GM12878 (cell line): ENCODE results near the gene SCEL. TPM values are rescaled to one million over a fixed set of nuclear protein-coding genes. Genes with fewer than 3 reads are reported as not detected.

ENCODE experiments used
- ATAC-seq: fragments of 200-7000 bp; cut with Tn5 transposase; 3 replicates; pipeline ENCODE4 v1.9.1; 2020; ENCODE audit warnings: mild to moderate bottlenecking, moderate library complexity
- Bru-seq: library from RNA; stranded (reverse); fragments of 400-500 nt; gene quantifications from one replicate; lab custom pipeline; 2021; lab: Mats Ljungman, UMichigan
- BruChase-seq, 2 experiments: library from RNA; stranded (reverse); fragments of 400-500 nt; gene quantifications; one replicate each; lab custom pipeline; 2021; lab: Mats Ljungman, UMichigan
- BruUV-seq: library from RNA; stranded (reverse); fragments of 400-500 nt; replicated peaks from 2 replicates; lab custom pipeline; 2021; lab: Mats Ljungman, UMichigan
- CTCF ChIA-PET: fragments of 300-600 bp; sonication (Branson Sonifier 250); formaldehyde crosslinking; extraction: SDS; loops from one replicate; lab custom pipeline; 2021; ENCODE audit warnings: inconsistent platforms; lab: Yijun Ruan, JAX
- POLR2A ChIA-PET: fragments of 350-600 bp; formaldehyde crosslinking; extraction: SDS; loops from one replicate; lab custom pipeline; 2021; ENCODE audit warnings: inconsistent platforms; lab: Charles Lee
- RAD21 ChIA-PET: fragments of 300-600 bp; sonication (Branson Sonifier 250); formaldehyde crosslinking; loops from one replicate; lab custom pipeline; 2023; ENCODE audit warnings: antibody characterized with exemption; ENCODE audit not compliant: unreplicated experiment; lab: Charles Lee
- SMC1A ChIA-PET: fragments of 300-600 bp; sonication (Branson Sonifier 250); formaldehyde crosslinking; loops from one replicate; lab custom pipeline; 2023; ENCODE audit not compliant: unreplicated experiment, uncharacterized antibody; lab: Charles Lee
- DNase-seq: peaks from one replicate; pipeline ENCODE4 v3.0.0-alpha.2; 2011; ENCODE audit warnings: low read depth, low spot score
- FAIRE-seq: peaks from 3 replicates; lab custom pipeline; 2011; peaks lifted over from hg19 to GRCh38; lab: Jason Lieb, UNC
- H2AFZ ChIP-seq: 2 replicates; pipeline ENCODE4 v1.6.0; 2011; ENCODE audit warnings: low read depth, low read length, control low read depth; ENCODE audit not compliant: control insufficient read depth
- H3K27ac ChIP-seq: 2 replicates; pipeline ENCODE4 v1.5.1; 2011; ENCODE audit warnings: control low read depth; ENCODE audit not compliant: control insufficient read depth, insufficient read depth
- H3K27me3 ChIP-seq, 2 experiments: replicated peaks in 1 of 2; 2 replicates each; pipeline versions ENCODE4 v1.6.0 to v1.6.1; 2011; ENCODE audit warnings: low read length in 1 of 2; ENCODE audit not compliant: control insufficient read depth in 2 of 2, insufficient read depth in 2 of 2
- H3K36me3 ChIP-seq, 2 experiments: 2 replicates each; pipeline ENCODE4 v1.5.1; 2011; ENCODE audit warnings: low read length in 1 of 2; ENCODE audit not compliant: control insufficient read depth in 2 of 2, insufficient read depth in 2 of 2
- H3K4me1 ChIP-seq: 2 replicates; pipeline ENCODE4 v1.6.1; 2011; ENCODE audit warnings: mild to moderate bottlenecking, low read length, moderate library complexity, mixed read lengths; ENCODE audit not compliant: control insufficient read depth, insufficient read depth
- H3K4me2 ChIP-seq: 2 replicates; pipeline ENCODE4 v1.6.0; 2011; ENCODE audit warnings: control low read depth; ENCODE audit not compliant: control insufficient read depth, insufficient read depth
- H3K4me3 ChIP-seq: fragments of 200-600 bp; sonication (generic); 2 replicates; pipeline ENCODE4 v1.5.1; 2016
- H3K79me2 ChIP-seq: 2 replicates; pipeline ENCODE4 v1.6.0; 2011; ENCODE audit warnings: low read length; ENCODE audit not compliant: control insufficient read depth, insufficient read depth
- H3K9ac ChIP-seq: 2 replicates; pipeline ENCODE4 v1.8.0; 2011; ENCODE audit warnings: low read length, control low read depth, mixed read lengths; ENCODE audit not compliant: control insufficient read depth, insufficient read depth
- H3K9me3 ChIP-seq: replicated peaks from 3 replicates; pipeline ENCODE4 v1.5.1; 2011; ENCODE audit warnings: mild to moderate bottlenecking, low read length; ENCODE audit not compliant: control insufficient read depth, insufficient read depth
- H4K20me1 ChIP-seq: 2 replicates; pipeline ENCODE4 v1.6.0; 2011; ENCODE audit not compliant: control insufficient read depth, insufficient read depth
- ASH2L ChIP-seq: fragments of 300-600, 200-600 bp; sonication (generic); IDR thresholded peaks from 2 replicates; pipeline ENCODE4 v1.6.1; 2017; ENCODE audit warnings: low read depth, mild to moderate bottlenecking, borderline replicate concordance
- CBX3 ChIP-seq: fragments of 200-600 bp; sonication (generic); IDR thresholded peaks from 2 replicates; pipeline ENCODE4 v1.6.1; 2016; ENCODE audit warnings: low read depth, borderline replicate concordance
- FOXK2 ChIP-seq: fragments of 450-650 bp; IDR thresholded peaks from 2 replicates; pipeline ENCODE4 v1.6.1; 2017; ENCODE audit warnings: mild to moderate bottlenecking, moderate library complexity
- SMARCA5 ChIP-seq: fragments of 450-650 bp; IDR thresholded peaks from 2 replicates; pipeline ENCODE4 v1.6.1; 2017; ENCODE audit warnings: mild to moderate bottlenecking
- SPI1 ChIP-seq: IDR thresholded peaks from 2 replicates; pipeline ENCODE4 v1.6.1; 2011; ENCODE audit warnings: low read depth, mild to moderate bottlenecking, low read length, moderate library complexity, borderline replicate concordance; ENCODE audit not compliant: insufficient read depth
- WGBS: methylation state at CpG from one replicate; pipeline ENCODE4 v1.1.6; 2016; ENCODE audit warnings: low lambda C conversion rate; ENCODE audit not compliant: insufficient replicate concordance, insufficient coverage; ENCODE audit errors: missing lambda C conversion rate; 5-methylcytosine and 5-hydroxymethylcytosine counted together
- in situ Hi-C: fragments of 300-500 bp; cut with MboI; formaldehyde crosslinking; loops from 9 replicates; pipeline ENCODE4 v1.14.3; 2018; ENCODE audit warnings: mixed read lengths
- intact Hi-C: fragments of 100-400 bp; cut with micrococcal nuclease; formaldehyde crosslinking; loops from one replicate; pipeline ENCODE4 v1.14.2; 2022; ENCODE audit not compliant: unreplicated experiment
- long read RNA-seq, 2 experiments: library from polyadenylated mRNA; unstranded; transcript quantifications; one replicate each; pipeline ENCODE4 v2.0.0, GENCODE V29; 2019 to 2020
- polyA minus RNA-seq, 3 experiments: library from RNA; depleted of rRNA, polyadenylated mRNA; stranded (reverse); fragments of >200 nt; gene quantifications; 2 replicates each; pipeline ENCODE4 v1.2.3, GENCODE V29; 2011
- polyA plus RNA-seq, 11 experiments: library from polyadenylated mRNA; depleted of rRNA in 4 of 11; unstranded in 6 of 11; stranded (reverse) in 5 of 11; fragments of >200 nt; fragmentation: Nextera tagmentation in 4 of 11; fragmentation: Illumina TruSeq in 1 of 11; extraction: Ambion mirVana in 4 of 11; extraction: Trizol in 1 of 11; gene quantifications; 1 replicate in 1 of 11; 2 replicates in 10 of 11; pipeline versions ENCODE4 v1.2.1 to v1.2.3, GENCODE V29; 2011 to 2016; ENCODE audit warnings: inconsistent platforms in 2 of 11, missing spikeins in 2 of 11, low read depth in 1 of 11
- total RNA-seq, 4 experiments: library from RNA; depleted of rRNA in 3 of 4; stranded (reverse); fragments of >200 nt in 3 of 4; fragmentation: Illumina TruSeq in 1 of 4; extraction: Trizol in 1 of 4; gene quantifications; 2 replicates each; pipeline versions ENCODE4 v1.2.1 to v1.2.3, GENCODE V29; 2013 to 2021
- TF ChIP-seq, protein P1 (sequence below): fragments of 150-350 bp; IDR thresholded peaks from 2 replicates; pipeline ENCODE4 v1.6.1; 2016; ENCODE audit warnings: low read depth, low read length

The SCEL gene, protein sequence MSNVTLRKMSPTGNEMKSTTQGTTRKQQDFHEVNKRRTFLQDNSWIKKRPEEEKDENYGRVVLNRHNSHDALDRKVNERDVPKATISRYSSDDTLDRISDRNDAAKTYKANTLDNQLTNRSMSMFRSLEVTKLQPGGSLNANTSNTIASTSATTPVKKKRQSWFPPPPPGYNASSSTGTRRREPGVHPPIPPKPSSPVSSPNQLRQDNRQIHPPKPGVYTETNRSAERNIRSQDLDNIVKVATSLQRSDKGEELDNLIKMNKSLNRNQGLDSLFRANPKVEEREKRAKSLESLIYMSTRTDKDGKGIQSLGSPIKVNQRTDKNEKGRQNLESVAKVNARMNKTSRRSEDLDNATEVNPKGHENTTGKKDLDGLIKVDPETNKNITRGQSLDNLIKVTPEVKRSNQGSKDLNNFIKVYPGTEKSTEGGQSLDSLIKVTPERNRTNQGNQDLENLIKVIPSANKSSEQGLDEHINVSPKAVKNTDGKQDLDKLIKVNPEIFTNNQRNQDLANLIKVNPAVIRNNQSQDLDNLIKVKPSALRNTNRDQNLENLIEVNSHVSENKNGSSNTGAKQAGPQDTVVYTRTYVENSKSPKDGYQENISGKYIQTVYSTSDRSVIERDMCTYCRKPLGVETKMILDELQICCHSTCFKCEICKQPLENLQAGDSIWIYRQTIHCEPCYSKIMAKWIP
- total RNA-seq (2013; cell fraction: nucleolus; rRNA removed) = not detected in 2 replicates
- total RNA-seq (2014; rRNA removed) (0.27 TPM in 1 of 2 replicates, not detected in the other), total RNA-seq (2014; rRNA removed; fragmentation: Illumina TruSeq; extraction: Trizol) (0.27 and 0.28 TPM in 2 replicates), total RNA-seq (2021) (0.16 and 0.23 TPM in 2 replicates), polyA plus RNA-seq (2011; rRNA removed) (0.68 and 1.1 TPM in 2 replicates), polyA plus RNA-seq (2014; fragmentation: Illumina TruSeq; extraction: Trizol) (0.16 and 0.40 TPM in 2 replicates), polyA plus RNA-seq (2014; fragmentation: Nextera tagmentation; extraction: Ambion mirVana) (under 1 TPM; 0.15 to 0.16 TPM), polyA plus RNA-seq (2014; rRNA removed) (0.09 TPM in 1 of 2 replicates, not detected in the other), polyA plus RNA-seq (2016; fragmentation: Nextera tagmentation; extraction: Ambion mirVana) (under 1 TPM; 0.13 to 0.34 TPM), polyA minus RNA-seq (2011; rRNA and poly(A)+ RNA removed) (0.41 and 0.73 TPM in 2 replicates), Bru-seq, nascent RNA (percentile 19 among the genes with signal in this experiment), BruChase-seq, experiment 1, labeled RNA remaining after a 6-hour chase (percentile 22 among the genes with signal in this experiment), BruChase-seq, experiment 2, labeled RNA remaining after a 2-hour chase (percentile 17 among the genes with signal in this experiment)
- not detected for polyA plus RNA-seq (2011; ENCODE audit: low read depth)
- 0.25 and 0.33 TPM in 2 replicates for polyA plus RNA-seq (2011; cell fraction: cytosol; rRNA removed)
- 0.90 and 1.0 TPM in 2 replicates for polyA plus RNA-seq (2011; cell fraction: nucleus; rRNA removed)
- not detected in 2 replicates for polyA plus RNA-seq (2012)
- 1.1 TPM in 1 of 2 replicates, not detected in the other for polyA minus RNA-seq (2011; cell fraction: cytosol; rRNA and poly(A)+ RNA removed)
- 0.24 and 0.48 TPM in 2 replicates for polyA minus RNA-seq (2011; cell fraction: nucleus; rRNA and poly(A)+ RNA removed)
- long read RNA-seq, experiment 1, partial matches to known transcripts = 0 of 2 reads
- long read RNA-seq, experiment 1, other reads (novel, unspliced or antisense) = 1 of 2 reads
- long read RNA-seq, experiment 2, partial matches to known transcripts = 2 of 9 reads
- long read RNA-seq, experiment 2, other reads (novel, unspliced or antisense) = 6 of 9 reads

DNA sequence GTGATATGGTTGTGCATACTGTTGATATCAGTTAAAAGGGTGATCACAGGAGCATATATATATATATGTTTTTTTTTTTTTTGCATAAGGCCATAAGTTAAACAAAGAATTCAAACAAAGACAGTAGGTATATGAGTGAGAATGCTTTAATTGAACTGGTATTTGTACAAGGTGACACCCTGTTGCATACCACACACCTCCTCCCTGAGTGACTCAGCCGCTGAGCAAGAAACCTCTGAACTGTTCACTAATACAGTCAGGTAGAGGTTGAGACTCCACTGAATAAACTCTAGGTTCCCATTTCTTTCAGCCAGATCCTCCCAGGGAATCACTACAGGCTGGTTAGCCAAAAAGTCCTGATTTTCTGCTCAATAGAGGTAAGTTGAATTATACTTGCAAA, at the start of gene SCEL:
TSS of gene SCEL (plus strand) at position 259 of the 400 bp plus-strand sequence. CDS start 20,170 bp downstream, outside the sequence.
- no peak for DNase-seq
- ATAC-seq = peak; percentile 63
- no peak within 1 kb of the TSS for H2AFZ ChIP-seq
- H3K27me3 ChIP-seq = peaks cover 0 to 9% of the 10 kb centered on the region in 2 experiments; a peak in 1 of 4 replicates
- TF ChIP-seq, protein P1, sequence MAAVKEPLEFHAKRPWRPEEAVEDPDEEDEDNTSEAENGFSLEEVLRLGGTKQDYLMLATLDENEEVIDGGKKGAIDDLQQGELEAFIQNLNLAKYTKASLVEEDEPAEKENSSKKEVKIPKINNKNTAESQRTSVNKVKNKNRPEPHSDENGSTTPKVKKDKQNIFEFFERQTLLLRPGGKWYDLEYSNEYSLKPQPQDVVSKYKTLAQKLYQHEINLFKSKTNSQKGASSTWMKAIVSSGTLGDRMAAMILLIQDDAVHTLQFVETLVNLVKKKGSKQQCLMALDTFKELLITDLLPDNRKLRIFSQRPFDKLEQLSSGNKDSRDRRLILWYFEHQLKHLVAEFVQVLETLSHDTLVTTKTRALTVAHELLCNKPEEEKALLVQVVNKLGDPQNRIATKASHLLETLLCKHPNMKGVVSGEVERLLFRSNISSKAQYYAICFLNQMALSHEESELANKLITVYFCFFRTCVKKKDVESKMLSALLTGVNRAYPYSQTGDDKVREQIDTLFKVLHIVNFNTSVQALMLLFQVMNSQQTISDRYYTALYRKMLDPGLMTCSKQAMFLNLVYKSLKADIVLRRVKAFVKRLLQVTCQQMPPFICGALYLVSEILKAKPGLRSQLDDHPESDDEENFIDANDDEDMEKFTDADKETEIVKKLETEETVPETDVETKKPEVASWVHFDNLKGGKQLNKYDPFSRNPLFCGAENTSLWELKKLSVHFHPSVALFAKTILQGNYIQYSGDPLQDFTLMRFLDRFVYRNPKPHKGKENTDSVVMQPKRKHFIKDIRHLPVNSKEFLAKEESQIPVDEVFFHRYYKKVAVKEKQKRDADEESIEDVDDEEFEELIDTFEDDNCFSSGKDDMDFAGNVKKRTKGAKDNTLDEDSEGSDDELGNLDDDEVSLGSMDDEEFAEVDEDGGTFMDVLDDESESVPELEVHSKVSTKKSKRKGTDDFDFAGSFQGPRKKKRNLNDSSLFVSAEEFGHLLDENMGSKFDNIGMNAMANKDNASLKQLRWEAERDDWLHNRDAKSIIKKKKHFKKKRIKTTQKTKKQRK = no peak
- TF ChIP-seq CBX3 (no peak), ASH2L (no peak), SPI1 (no peak), FOXK2 (no peak), SMARCA5 (no peak)
- ChIA-PET POLR2A (no interaction called here), RAD21 (interaction anchor here (1.3 kb wide), 1 partner anchor 42 kb away, joined by 3 read pairs; no protein-coding TSS in a partner anchor), CTCF (interaction anchor here (1.2 to 1.8 kb wide), 2 partner anchors 29 kb away, joined by 3 to 5 read pairs; no protein-coding TSS in a partner anchor), SMC1A (interaction anchor here (1.4 to 1.5 kb wide), 2 partner anchors 9 to 22 kb away, joined by 4 to 5 read pairs; no protein-coding TSS in a partner anchor)
- H3K4me1 ChIP-seq = no peaks in the 10 kb centered on the region
- no peak within 1 kb of the TSS for H3K27ac ChIP-seq
- H3K9me3 ChIP-seq = no peaks in the 10 kb centered on the region
- BruUV-seq = no TSS peak
- no peaks in the 10 kb centered on the region for H3K79me2 ChIP-seq
- in situ Hi-C loops (no loop called here), intact Hi-C loops (no loop called here)
- H3K4me3 ChIP-seq = no peak within 1 kb of the TSS
- no peak for FAIRE-seq
- no peaks in the 10 kb centered on the region for H3K36me3 ChIP-seq
- H3K9ac ChIP-seq = no peak within 1 kb of the TSS
- no peak within 1 kb of the TSS for H3K4me2 ChIP-seq
- WGBS = 39% methylated on average over 1 of the region's 1 CpG
- no peaks in the 10 kb centered on the region for H4K20me1 ChIP-seq
